ENCODE results near the gene JAML.

Gene JAML

GRCh38 chr11:118239509-118240205 is 14.8 kb upstream of the JAML start:
- no peak for FAIRE-seq

- FAIRE-seq = no peak
Measured at GRCh38 chr11:118238929-118239328, 14.1 kb upstream of the JAML start.

- no peak for FAIRE-seq
Measured at GRCh38 chr11:118238421-118238820, 13.6 kb upstream of the JAML start.

GRCh38 chr11:118236170-118236569 is 11.4 kb upstream of the JAML start:
- no peak for FAIRE-seq

- FAIRE-seq = no peak
Measured at GRCh38 chr11:118234833-118235232, 10.0 kb upstream of the JAML start.

GRCh38 chr11:118233850-118234249 is 9.0 kb upstream of the JAML start:
- no peak for FAIRE-seq

- FAIRE-seq = no peak
Measured at GRCh38 chr11:118233377-118233776, 8.6 kb upstream of the JAML start.

- FAIRE-seq = no peak
Measured at GRCh38 chr11:118232659-118233058, 7.8 kb upstream of the JAML start.

- FAIRE-seq = no peak
Measured at GRCh38 chr11:118231461-118231860, 6.7 kb upstream of the JAML start.

GRCh38 chr11:118230088-118230487 is 5.3 kb upstream of the JAML start:
- FAIRE-seq = no peak

GRCh38 chr11:118229274-118229847 is 4.5 kb upstream of the JAML start:
- FAIRE-seq = no peak

GRCh38 chr11:118227865-118228785 is 3.3 kb upstream of the JAML start:
- no peak for FAIRE-seq

- FAIRE-seq = no peak
Measured at GRCh38 chr11:118226781-118227180, 2.0 kb upstream of the JAML start.

GRCh38 chr11:118226296-118226695 is 1.5 kb upstream of the JAML start:
- FAIRE-seq = no peak

GRCh38 chr11:118223992-118224391 is 819 bp downstream of the JAML start:
- FAIRE-seq = no peak

- FAIRE-seq = no peak
Measured at GRCh38 chr11:118223570-118223969, 1.2 kb downstream of the JAML start.

GRCh38 chr11:118222437-118222836 is 2.4 kb downstream of the JAML start:
- FAIRE-seq = no peak

GRCh38 chr11:118221419-118221818 is 3.4 kb downstream of the JAML start:
- no peak for FAIRE-seq

GRCh38 chr11:118219732-118220131 is 5.1 kb downstream of the JAML start:
- FAIRE-seq = no peak

- FAIRE-seq = no peak
Measured at GRCh38 chr11:118219244-118219643, 5.6 kb downstream of the JAML start.

GRCh38 chr11:118217575-118217974 is 7.2 kb downstream of the JAML start:
- FAIRE-seq = no peak

- FAIRE-seq = no peak
Measured at GRCh38 chr11:118216621-118217481, 8.0 kb downstream of the JAML start.

GRCh38 chr11:118215765-118216164 is 9.0 kb downstream of the JAML start:
- FAIRE-seq = no peak

Data from colon (tissue), 2 donors.